ENCODE measurements around the gene NOC4L.
"Not testable (repeated sequence)": the region's sequence is repeated elsewhere in the genome, so short reads cannot be mapped to it uniquely, and the experiment has no call there.

Gene NOC4L

GRCh38 chr12:132142679-132143335, 1.4 kb upstream of the NOC4L start:
- no peak for DNase-seq (ENCODE audit: low spot score)

GRCh38 chr12:132143336-132144071, 753 bp upstream of the NOC4L start:
- no peak for DNase-seq (ENCODE audit: low spot score)

- no peak for DNase-seq (ENCODE audit: low spot score)
Measured at GRCh38 chr12:132144810-132145168, 532 bp downstream of the NOC4L start.

GRCh38 chr12:132145334-132145733, 1.1 kb downstream of the NOC4L start:
- no peak for DNase-seq (ENCODE audit: low spot score)

GRCh38 chr12:132146098-132146497, 1.8 kb downstream of the NOC4L start:
- DNase-seq (ENCODE audit: low spot score), result no peak

GRCh38 chr12:132146772-132147422, 2.6 kb downstream of the NOC4L start:
- DNase-seq (ENCODE audit: low spot score), result no peak

- DNase-seq (ENCODE audit: low spot score), result no peak
Measured at GRCh38 chr12:132147423-132148367, 3.4 kb downstream of the NOC4L start.

- DNase-seq (ENCODE audit: low spot score), result no peak
Measured at GRCh38 chr12:132148368-132149045, 4.2 kb downstream of the NOC4L start.

- not testable (repeated sequence) for DNase-seq (ENCODE audit: low spot score)
Measured at GRCh38 chr12:132149526-132149925, 5.3 kb downstream of the NOC4L start.

GRCh38 chr12:132150780-132151144, 6.5 kb downstream of the NOC4L start:
- no peak for DNase-seq (ENCODE audit: low spot score)

- DNase-seq (ENCODE audit: low spot score), result no peak
Measured at GRCh38 chr12:132151145-132151765, 7.0 kb downstream of the NOC4L start.

- no peak for DNase-seq (ENCODE audit: low spot score)
Measured at GRCh38 chr12:132151766-132152410, 7.6 kb downstream of the NOC4L start.

- no peak for DNase-seq (ENCODE audit: low spot score)
Measured at GRCh38 chr12:132152411-132152821, 8.2 kb downstream of the NOC4L start.

GRCh38 chr12:132152953-132153352, 8.7 kb downstream of the NOC4L start:
- DNase-seq (ENCODE audit: low spot score), result no peak

- peak; percentile 83 for DNase-seq (ENCODE audit: low spot score)
Measured at GRCh38 chr12:132153501-132154340, 9.5 kb downstream of the NOC4L start.

- no peak for DNase-seq (ENCODE audit: low spot score)
Measured at GRCh38 chr12:132154341-132154761, 10.1 kb downstream of the NOC4L start.

- DNase-seq (ENCODE audit: low spot score), result no peak
Measured at GRCh38 chr12:132154941-132155770, 10.9 kb downstream of the NOC4L start.

- no peak for DNase-seq (ENCODE audit: low spot score)
Measured at GRCh38 chr12:132155771-132156572, 11.7 kb downstream of the NOC4L start.
